Fibroblast of villous mesenchyme (primary cell): ENCODE data around the gene RERE. TPM values are rescaled to one million over a fixed set of nuclear protein-coding genes. Genes with fewer than 3 reads are reported as not detected.

Experiments
- DNase-seq: peaks from one replicate; pipeline ENCODE4 v3.0.0-alpha.2; 2010; ENCODE audit warnings: low read depth
- H3K4me3 ChIP-seq: 2 replicates; pipeline ENCODE4 v1.5.1; 2011; ENCODE audit warnings: low read depth, mild to moderate bottlenecking, low read length
- CTCF ChIP-seq: IDR thresholded peaks from 2 replicates; pipeline ENCODE4 v1.5.1; 2012; ENCODE audit warnings: low read depth, mild to moderate bottlenecking, low read length; ENCODE audit not compliant: insufficient read depth
- total RNA-seq: library from RNA; depleted of rRNA; stranded (reverse); fragments of >200 nt; gene quantifications from 2 replicates; pipeline ENCODE4 v1.2.3, GENCODE V29; 2012

Gene RERE
- total RNA-seq, 1 donor = 51.4 TPM

- peak; percentile 87 for DNase-seq
- no peak for TF ChIP-seq CTCF
- H3K4me3 ChIP-seq = no peak overlapping the region
These were observed 449.8 kb downstream of the RERE start for GRCh38 chr1:8367571-8368194.

GRCh38 chr1:8365661-8366362, 451.6 kb downstream of the RERE start:
- DNase-seq = no peak
- no peak overlapping the region for H3K4me3 ChIP-seq
- no peak for TF ChIP-seq CTCF

- TF ChIP-seq CTCF = no peak
- no peak for DNase-seq
- no peak overlapping the region for H3K4me3 ChIP-seq
These were observed 452.7 kb downstream of the RERE start for GRCh38 chr1:8364528-8365442.

GRCh38 chr1:8363767-8364301, 453.6 kb downstream of the RERE start:
- no peak for TF ChIP-seq CTCF
- no peak for DNase-seq

GRCh38 chr1:8363186-8363766, 454.2 kb downstream of the RERE start:
- no peak overlapping the region for H3K4me3 ChIP-seq
- no peak for TF ChIP-seq CTCF
- DNase-seq = no peak

More at GRCh38 chr1:8363767-8364301, 453.6 kb downstream of the RERE start:
- H3K4me3 ChIP-seq = no peak overlapping the region

GRCh38 chr1:8362701-8363101, 454.7 kb downstream of the RERE start:
- no peak for TF ChIP-seq CTCF
- DNase-seq = no peak
- H3K4me3 ChIP-seq = no peak overlapping the region
